Measurements from ENCODE around the gene KLLN. TPM values are rescaled to one million over a fixed set of nuclear protein-coding genes. Genes with fewer than 3 reads are reported as not detected.

Gene KLLN
- total RNA-seq, 1 experiment from 2014 or later = 1.3 TPM

- H3K36me3 ChIP-seq (ENCODE audit: control insufficient read depth, insufficient read depth, low read length) = no peaks in the 10 kb centered on the region
- in situ Hi-C loops (cut with HindIII; ENCODE audit: low pct_unique_long_range_greater_than_20kb, low sequenced_read_pairs) = no loop called here
- H3K27ac ChIP-seq (ENCODE audit: low read length) = no peak overlapping the region; the same call in 1 of the 2 replicates
- no peaks in the 10 kb centered on the region for H3K9me3 ChIP-seq (ENCODE audit: control insufficient read depth, insufficient read depth, low read depth, low read length)
- no peak overlapping the region for H3K4me3 ChIP-seq (ENCODE audit: low read depth in 2 of 2, low read length in 2 of 2)
- ATAC-seq (no peak), DNase-seq (ENCODE audit: low read depth, low spot score) (no peak)
- peaks cover 25% of the 10 kb centered on the region for H3K4me1 ChIP-seq (ENCODE audit: control insufficient read depth, insufficient read depth, low read length)
- BruUV-seq (replicated peaks) = no TSS peak
- CTCF ChIA-PET = no interaction called here
- no peaks in the 10 kb centered on the region for H3K27me3 ChIP-seq (ENCODE audit: control insufficient read depth, insufficient read depth, low read length)
- intact Hi-C loops (cut with micrococcal nuclease; ENCODE audit: unreplicated experiment) = no loop called here
- POLR2A ChIA-PET = no interaction called here
- no peak for TF ChIP-seq POLR2AphosphoS5 (IDR thresholded peaks at IDR 0.05; ENCODE audit: low read depth, low read length)
Measured at GRCh38 chr10:87843714-87844113, 19.6 kb downstream of the KLLN start.

- Histone ChIP-seq H3K4me3 (ENCODE audit: low read depth in 2 of 2, low read length in 2 of 2) (no peak overlapping the region), H3K27me3 (ENCODE audit: control insufficient read depth, insufficient read depth, low read length) (no peaks in the 10 kb centered on the region), H3K27ac (ENCODE audit: low read length) (peak overlapping the region; percentile 19; the same call in 1 of the 2 replicates), H3K36me3 (ENCODE audit: control insufficient read depth, insufficient read depth, low read length) (no peaks in the 10 kb centered on the region), H3K4me1 (ENCODE audit: control insufficient read depth, insufficient read depth, low read length) (peaks cover 25% of the 10 kb centered on the region), H3K9me3 (ENCODE audit: control insufficient read depth, insufficient read depth, low read depth, low read length) (no peaks in the 10 kb centered on the region)
- TF ChIP-seq POLR2AphosphoS5 (IDR thresholded peaks at IDR 0.05; ENCODE audit: low read depth, low read length) = no peak
- no peak for TF ChIP-seq REST (IDR thresholded peaks at IDR 0.05; ENCODE audit: insufficient read depth in 1 of 2, low read depth in 2 of 2, low read length in 1 of 2)
- no peak for TF ChIP-seq TCF7L2 (IDR thresholded peaks at IDR 0.05; ENCODE audit: low read depth, low read length)
- TF ChIP-seq CTCF (IDR thresholded peaks at IDR 0.05) = no peak
- TF ChIP-seq SIN3A (IDR thresholded peaks at IDR 0.05; ENCODE audit: borderline replicate concordance, insufficient read depth, low read depth, low read length) = no peak
- in situ Hi-C loops (cut with HindIII; ENCODE audit: low pct_unique_long_range_greater_than_20kb, low sequenced_read_pairs) (no loop called here), intact Hi-C loops (cut with micrococcal nuclease; ENCODE audit: unreplicated experiment) (no loop called here)
- ATAC-seq (no peak), DNase-seq (ENCODE audit: low read depth, low spot score) (no peak)
- no TSS peak for BruUV-seq (replicated peaks)
- ChIA-PET POLR2A (interaction anchor here (0.6 kb wide), 1 partner anchor 21 kb away, joined by 3 read pairs; no protein-coding TSS in a partner anchor), CTCF (no interaction called here)
Measured at GRCh38 chr10:87842776-87843497, 20.4 kb downstream of the KLLN start.

GRCh38 chr10:87842220-87842641, 21.1 kb downstream of the KLLN start:
- TF ChIP-seq CTCF (IDR thresholded peaks at IDR 0.05) (no peak), TCF7L2 (IDR thresholded peaks at IDR 0.05; ENCODE audit: low read depth, low read length) (no peak), REST (IDR thresholded peaks at IDR 0.05; ENCODE audit: insufficient read depth in 1 of 2, low read depth in 2 of 2, low read length in 1 of 2) (no peak)
- DNase-seq (ENCODE audit: low read depth, low spot score) (peak; percentile 80), ATAC-seq (peak; percentile 91)
- BruUV-seq (replicated peaks) = no TSS peak
- in situ Hi-C loops (cut with HindIII; ENCODE audit: low pct_unique_long_range_greater_than_20kb, low sequenced_read_pairs) = no loop called here
- H3K36me3 ChIP-seq (ENCODE audit: control insufficient read depth, insufficient read depth, low read length) = no peaks in the 10 kb centered on the region
- peaks cover 25% of the 10 kb centered on the region for H3K4me1 ChIP-seq (ENCODE audit: control insufficient read depth, insufficient read depth, low read length)
- POLR2A ChIA-PET = no interaction called here
- no peak overlapping the region for H3K27ac ChIP-seq (ENCODE audit: low read length)
- intact Hi-C loops (cut with micrococcal nuclease; ENCODE audit: unreplicated experiment) = no loop called here
- no peaks in the 10 kb centered on the region for H3K27me3 ChIP-seq (ENCODE audit: control insufficient read depth, insufficient read depth, low read length)
- no peaks in the 10 kb centered on the region for H3K9me3 ChIP-seq (ENCODE audit: control insufficient read depth, insufficient read depth, low read depth, low read length)
- no peak overlapping the region for H3K4me3 ChIP-seq (ENCODE audit: low read depth in 2 of 2, low read length in 2 of 2)
- CTCF ChIA-PET = interaction anchor here (0.7 kb wide), 1 partner anchor 297 kb away, joined by 5 read pairs; no protein-coding TSS in a partner anchor
